ENCODE data around the gene IGSF9B. TPM values are rescaled to one million over a fixed set of nuclear protein-coding genes. Genes with fewer than 3 reads are reported as not detected.

The IGSF9B gene
- total and polyA plus RNA-seq, 10 of the 15 experiments (the other 5 are each of a cell fraction or from before 2014, with no cell fraction given), result 0.03 to 3.7 (median 0.20) TPM; not detected in 2

DNA sequence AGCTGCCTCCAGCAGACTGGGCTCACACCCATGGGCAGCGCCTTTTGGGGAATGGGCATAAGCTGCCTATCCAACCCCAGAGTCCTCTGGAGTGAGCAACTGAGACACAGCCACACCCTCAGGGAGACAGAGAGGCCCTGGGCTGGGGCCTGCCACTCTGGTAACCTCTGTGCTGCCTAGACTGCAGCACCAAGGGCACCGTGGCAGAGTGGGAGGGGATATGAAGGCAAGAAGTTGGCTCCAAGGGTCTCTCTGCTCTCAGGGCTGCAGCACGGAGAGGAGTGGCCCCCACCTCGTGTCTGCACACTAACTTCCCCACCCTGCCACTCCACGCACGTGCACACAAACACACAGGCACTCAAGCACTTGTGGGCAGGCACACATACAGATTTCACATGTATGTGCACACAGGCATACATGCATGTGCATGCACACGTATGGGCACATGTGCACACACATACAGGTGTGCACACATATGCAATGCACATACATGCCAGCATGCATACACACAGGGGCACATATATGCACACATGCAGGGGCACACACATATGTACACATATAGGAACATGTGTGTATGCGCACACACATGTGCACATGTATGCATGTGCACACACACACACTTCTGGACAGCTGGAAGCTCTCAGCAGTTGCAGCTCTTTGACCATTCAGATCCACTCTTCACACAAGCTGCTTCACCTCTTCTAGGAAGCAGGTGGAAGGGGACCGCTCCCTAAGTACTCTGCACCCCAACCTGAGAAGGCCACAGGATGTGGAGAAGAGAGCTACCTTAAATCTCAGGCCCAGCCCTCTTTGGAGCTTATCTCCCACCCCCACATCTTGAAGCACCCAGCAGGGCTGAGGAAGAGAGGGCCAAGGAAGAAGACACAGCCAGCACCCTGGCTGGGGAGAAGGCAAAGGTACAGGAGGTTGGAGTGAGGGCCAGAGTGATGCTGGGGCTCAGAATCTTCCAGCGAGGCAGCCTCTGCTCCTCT is 4.3 kb downstream of the IGSF9B start:
- CTCF ChIA-PET, result interaction anchor here (1.0 to 1.2 kb wide), 2 partner anchors 24 to 140 kb away, joined by 3 read pairs; no protein-coding TSS in a partner anchor
- SMC1A ChIA-PET (ENCODE audit: uncharacterized antibody, unreplicated experiment), result no interaction called here
- no peaks in the 10 kb centered on the region for H3K79me2 ChIP-seq (ENCODE audit: control insufficient read depth, insufficient read depth, low read length)
- BruUV-seq (replicated peaks), result no TSS peak
- POLR2A ChIA-PET, result no interaction called here
- 14% methylated on average over 10 of the region's 10 CpGs for WGBS (ENCODE audit: insufficient coverage, insufficient replicate concordance, low lambda C conversion rate, missing lambda C conversion rate)
- peaks cover 0 to 14% of the 10 kb centered on the region in 2 experiments for H3K27me3 ChIP-seq (replicated peaks in 1 of 2; ENCODE audit: control insufficient read depth in 2 of 2, insufficient read depth in 2 of 2, low read length in 1 of 2)
- no peak overlapping the region for H3K4me2 ChIP-seq (ENCODE audit: control insufficient read depth, insufficient read depth)
- no peaks in the 10 kb centered on the region for H3K9me3 ChIP-seq (replicated peaks; ENCODE audit: control insufficient read depth, insufficient read depth, low read length)
- intact Hi-C loops (cut with micrococcal nuclease; ENCODE audit: unreplicated experiment), result no loop called here
- DNase-seq (ENCODE audit: low read depth, low spot score), result no peak
- no peak overlapping the region for H3K9ac ChIP-seq (ENCODE audit: control insufficient read depth, insufficient read depth, low read length)
- H3K4me3 ChIP-seq, result no peak overlapping the region
- in situ Hi-C loops (cut with MboI), result no loop called here
- H3K27ac ChIP-seq (ENCODE audit: control insufficient read depth, insufficient read depth), result no peak overlapping the region
- H3K36me3 ChIP-seq (ENCODE audit: control insufficient read depth in 2 of 2, insufficient read depth in 2 of 2, low read length in 1 of 2), result no peaks in the 10 kb centered on the region
- RAD21 ChIA-PET (ENCODE audit: unreplicated experiment), result interaction anchor here (1.5 kb wide), 1 partner anchor 24 kb away, joined by 4 read pairs; no protein-coding TSS in a partner anchor
- H4K20me1 ChIP-seq (ENCODE audit: control insufficient read depth, insufficient read depth), result no peaks in the 10 kb centered on the region; the same call in 1 of the 2 replicates
- no peak overlapping the region for H2AFZ ChIP-seq (ENCODE audit: control insufficient read depth, low read depth, low read length)
- ATAC-seq, result no peak
- no peak for FAIRE-seq
- H3K4me1 ChIP-seq (ENCODE audit: control insufficient read depth, insufficient read depth, low read length), result peaks cover 8% of the 10 kb centered on the region
- TF ChIP-seq, protein P1, sequence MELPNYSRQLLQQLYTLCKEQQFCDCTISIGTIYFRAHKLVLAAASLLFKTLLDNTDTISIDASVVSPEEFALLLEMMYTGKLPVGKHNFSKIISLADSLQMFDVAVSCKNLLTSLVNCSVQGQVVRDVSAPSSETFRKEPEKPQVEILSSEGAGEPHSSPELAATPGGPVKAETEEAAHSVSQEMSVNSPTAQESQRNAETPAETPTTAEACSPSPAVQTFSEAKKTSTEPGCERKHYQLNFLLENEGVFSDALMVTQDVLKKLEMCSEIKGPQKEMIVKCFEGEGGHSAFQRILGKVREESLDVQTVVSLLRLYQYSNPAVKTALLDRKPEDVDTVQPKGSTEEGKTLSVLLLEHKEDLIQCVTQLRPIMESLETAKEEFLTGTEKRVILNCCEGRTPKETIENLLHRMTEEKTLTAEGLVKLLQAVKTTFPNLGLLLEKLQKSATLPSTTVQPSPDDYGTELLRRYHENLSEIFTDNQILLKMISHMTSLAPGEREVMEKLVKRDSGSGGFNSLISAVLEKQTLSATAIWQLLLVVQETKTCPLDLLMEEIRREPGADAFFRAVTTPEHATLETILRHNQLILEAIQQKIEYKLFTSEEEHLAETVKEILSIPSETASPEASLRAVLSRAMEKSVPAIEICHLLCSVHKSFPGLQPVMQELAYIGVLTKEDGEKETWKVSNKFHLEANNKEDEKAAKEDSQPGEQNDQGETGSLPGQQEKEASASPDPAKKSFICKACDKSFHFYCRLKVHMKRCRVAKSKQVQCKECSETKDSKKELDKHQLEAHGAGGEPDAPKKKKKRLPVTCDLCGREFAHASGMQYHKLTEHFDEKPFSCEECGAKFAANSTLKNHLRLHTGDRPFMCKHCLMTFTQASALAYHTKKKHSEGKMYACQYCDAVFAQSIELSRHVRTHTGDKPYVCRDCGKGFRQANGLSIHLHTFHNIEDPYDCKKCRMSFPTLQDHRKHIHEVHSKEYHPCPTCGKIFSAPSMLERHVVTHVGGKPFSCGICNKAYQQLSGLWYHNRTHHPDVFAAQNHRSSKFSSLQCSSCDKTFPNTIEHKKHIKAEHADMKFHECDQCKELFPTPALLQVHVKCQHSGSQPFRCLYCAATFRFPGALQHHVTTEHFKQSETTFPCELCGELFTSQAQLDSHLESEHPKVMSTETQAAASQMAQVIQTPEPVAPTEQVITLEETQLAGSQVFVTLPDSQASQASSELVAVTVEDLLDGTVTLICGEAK (IDR thresholded peaks at IDR 0.05; ENCODE audit: borderline replicate concordance), result no peak
- TF ChIP-seq RBBP5 (conservative IDR thresholded peaks at IDR 0.05) (no peak), HDAC2 (IDR thresholded peaks at IDR 0.05) (no peak), KLF5 (IDR thresholded peaks at IDR 0.05; ENCODE audit: partially characterized antibody) (no peak), NBN (IDR thresholded peaks at IDR 0.05) (no peak), HCFC1 (IDR thresholded peaks at IDR 0.05; ENCODE audit: low read length) (no peak), RFX5 (IDR thresholded peaks at IDR 0.05; ENCODE audit: low read depth, low read length) (no peak), CHD4 (IDR thresholded peaks at IDR 0.05) (no peak), ZNF217 (IDR thresholded peaks at IDR 0.05) (no peak)
- TF ChIP-seq, protein P2, sequence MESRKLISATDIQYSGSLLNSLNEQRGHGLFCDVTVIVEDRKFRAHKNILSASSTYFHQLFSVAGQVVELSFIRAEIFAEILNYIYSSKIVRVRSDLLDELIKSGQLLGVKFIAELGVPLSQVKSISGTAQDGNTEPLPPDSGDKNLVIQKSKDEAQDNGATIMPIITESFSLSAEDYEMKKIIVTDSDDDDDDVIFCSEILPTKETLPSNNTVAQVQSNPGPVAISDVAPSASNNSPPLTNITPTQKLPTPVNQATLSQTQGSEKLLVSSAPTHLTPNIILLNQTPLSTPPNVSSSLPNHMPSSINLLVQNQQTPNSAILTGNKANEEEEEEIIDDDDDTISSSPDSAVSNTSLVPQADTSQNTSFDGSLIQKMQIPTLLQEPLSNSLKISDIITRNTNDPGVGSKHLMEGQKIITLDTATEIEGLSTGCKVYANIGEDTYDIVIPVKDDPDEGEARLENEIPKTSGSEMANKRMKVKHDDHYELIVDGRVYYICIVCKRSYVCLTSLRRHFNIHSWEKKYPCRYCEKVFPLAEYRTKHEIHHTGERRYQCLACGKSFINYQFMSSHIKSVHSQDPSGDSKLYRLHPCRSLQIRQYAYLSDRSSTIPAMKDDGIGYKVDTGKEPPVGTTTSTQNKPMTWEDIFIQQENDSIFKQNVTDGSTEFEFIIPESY (IDR thresholded peaks at IDR 0.05), result no peak
- TF ChIP-seq, protein P3, sequence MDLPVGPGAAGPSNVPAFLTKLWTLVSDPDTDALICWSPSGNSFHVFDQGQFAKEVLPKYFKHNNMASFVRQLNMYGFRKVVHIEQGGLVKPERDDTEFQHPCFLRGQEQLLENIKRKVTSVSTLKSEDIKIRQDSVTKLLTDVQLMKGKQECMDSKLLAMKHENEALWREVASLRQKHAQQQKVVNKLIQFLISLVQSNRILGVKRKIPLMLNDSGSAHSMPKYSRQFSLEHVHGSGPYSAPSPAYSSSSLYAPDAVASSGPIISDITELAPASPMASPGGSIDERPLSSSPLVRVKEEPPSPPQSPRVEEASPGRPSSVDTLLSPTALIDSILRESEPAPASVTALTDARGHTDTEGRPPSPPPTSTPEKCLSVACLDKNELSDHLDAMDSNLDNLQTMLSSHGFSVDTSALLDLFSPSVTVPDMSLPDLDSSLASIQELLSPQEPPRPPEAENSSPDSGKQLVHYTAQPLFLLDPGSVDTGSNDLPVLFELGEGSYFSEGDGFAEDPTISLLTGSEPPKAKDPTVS (IDR thresholded peaks at IDR 0.05; ENCODE audit: low read depth, low read length), result no peak
- TF ChIP-seq, protein P4, sequence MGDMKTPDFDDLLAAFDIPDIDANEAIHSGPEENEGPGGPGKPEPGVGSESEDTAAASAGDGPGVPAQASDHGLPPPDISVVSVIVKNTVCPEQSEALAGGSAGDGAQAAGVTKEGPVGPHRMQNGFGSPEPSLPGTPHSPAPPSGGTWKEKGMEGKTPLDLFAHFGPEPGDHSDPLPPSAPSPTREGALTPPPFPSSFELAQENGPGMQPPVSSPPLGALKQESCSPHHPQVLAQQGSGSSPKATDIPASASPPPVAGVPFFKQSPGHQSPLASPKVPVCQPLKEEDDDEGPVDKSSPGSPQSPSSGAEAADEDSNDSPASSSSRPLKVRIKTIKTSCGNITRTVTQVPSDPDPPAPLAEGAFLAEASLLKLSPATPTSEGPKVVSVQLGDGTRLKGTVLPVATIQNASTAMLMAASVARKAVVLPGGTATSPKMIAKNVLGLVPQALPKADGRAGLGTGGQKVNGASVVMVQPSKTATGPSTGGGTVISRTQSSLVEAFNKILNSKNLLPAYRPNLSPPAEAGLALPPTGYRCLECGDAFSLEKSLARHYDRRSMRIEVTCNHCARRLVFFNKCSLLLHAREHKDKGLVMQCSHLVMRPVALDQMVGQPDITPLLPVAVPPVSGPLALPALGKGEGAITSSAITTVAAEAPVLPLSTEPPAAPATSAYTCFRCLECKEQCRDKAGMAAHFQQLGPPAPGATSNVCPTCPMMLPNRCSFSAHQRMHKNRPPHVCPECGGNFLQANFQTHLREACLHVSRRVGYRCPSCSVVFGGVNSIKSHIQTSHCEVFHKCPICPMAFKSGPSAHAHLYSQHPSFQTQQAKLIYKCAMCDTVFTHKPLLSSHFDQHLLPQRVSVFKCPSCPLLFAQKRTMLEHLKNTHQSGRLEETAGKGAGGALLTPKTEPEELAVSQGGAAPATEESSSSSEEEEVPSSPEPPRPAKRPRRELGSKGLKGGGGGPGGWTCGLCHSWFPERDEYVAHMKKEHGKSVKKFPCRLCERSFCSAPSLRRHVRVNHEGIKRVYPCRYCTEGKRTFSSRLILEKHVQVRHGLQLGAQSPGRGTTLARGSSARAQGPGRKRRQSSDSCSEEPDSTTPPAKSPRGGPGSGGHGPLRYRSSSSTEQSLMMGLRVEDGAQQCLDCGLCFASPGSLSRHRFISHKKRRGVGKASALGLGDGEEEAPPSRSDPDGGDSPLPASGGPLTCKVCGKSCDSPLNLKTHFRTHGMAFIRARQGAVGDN (IDR thresholded peaks at IDR 0.05), result no peak
